HG03460 (cell line): ENCODE measurements around the gene GARIN5A.

Experiments used
- ATAC-seq: cut with Tn5 transposase; IDR thresholded peaks from one replicate; pipeline ENCODE4 v1.9.1; 2021; ENCODE audit not compliant: unreplicated experiment

The GARIN5A gene

DNA sequence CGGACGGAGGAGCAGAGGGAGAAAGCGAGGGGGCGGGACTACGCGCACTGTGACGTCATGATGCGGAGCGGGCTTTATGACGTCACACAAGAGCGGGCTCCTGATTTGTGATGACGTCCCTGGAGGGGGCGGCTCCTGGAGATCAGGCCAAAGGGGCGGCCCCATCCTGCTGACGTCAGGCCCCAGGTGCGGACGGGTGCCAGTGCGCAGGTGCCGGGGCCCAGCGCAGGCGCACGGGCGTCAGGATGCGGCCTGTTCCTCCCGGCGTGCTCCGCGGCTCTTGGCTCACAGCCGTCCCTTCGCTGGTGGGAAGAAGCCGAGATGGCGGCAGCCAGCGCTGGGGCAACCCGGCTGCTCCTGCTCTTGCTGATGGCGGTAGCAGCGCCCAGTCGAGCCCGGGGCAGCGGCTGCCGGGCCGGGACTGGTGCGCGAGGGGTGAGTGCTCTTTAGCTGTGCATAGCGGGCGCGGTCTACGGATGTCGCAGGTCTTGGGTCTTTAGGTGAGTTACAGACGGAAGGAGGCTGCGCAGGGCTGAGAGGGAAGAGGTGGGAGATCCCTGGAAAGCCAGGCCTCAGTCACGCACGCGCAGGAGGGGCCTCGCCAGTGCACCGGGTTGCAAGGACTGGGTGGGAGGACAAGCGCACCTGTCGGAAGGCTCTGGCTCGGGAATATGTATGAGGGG lies at the start of gene GARIN5A, which contains the start of gene EMC10:
Gene GARIN5A, minus strand, starts transcription at position 625 of the 683 bp plus-strand sequence. Its CDS starts 460 bp downstream, at position 165.
Gene EMC10, plus strand, starts transcription at position 284 of the 683 bp plus-strand sequence. Its CDS starts 38 bp downstream, at position 322.
- ATAC-seq: peak; percentile 79

DNA sequence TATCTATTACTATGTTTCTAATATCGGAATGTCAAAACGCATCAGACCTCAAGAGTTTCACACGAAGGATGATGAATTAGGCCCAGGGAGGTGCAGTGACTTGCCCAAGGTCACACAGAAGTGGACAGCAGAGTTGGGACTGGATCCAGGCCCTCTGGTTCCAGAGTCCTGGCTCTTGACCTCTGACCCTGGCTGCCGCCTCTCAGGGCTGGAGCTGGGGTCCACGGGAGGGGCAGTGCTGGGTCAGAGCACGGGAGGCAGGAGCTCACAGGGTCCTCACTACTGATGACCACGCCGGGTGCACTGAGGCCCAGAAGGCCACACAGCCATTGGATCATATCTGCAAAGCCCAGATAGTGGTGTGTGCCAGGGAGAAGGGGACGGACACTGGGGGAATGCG lies 46.2 kb upstream of the GARIN5A start:
- ATAC-seq: no peak

DNA sequence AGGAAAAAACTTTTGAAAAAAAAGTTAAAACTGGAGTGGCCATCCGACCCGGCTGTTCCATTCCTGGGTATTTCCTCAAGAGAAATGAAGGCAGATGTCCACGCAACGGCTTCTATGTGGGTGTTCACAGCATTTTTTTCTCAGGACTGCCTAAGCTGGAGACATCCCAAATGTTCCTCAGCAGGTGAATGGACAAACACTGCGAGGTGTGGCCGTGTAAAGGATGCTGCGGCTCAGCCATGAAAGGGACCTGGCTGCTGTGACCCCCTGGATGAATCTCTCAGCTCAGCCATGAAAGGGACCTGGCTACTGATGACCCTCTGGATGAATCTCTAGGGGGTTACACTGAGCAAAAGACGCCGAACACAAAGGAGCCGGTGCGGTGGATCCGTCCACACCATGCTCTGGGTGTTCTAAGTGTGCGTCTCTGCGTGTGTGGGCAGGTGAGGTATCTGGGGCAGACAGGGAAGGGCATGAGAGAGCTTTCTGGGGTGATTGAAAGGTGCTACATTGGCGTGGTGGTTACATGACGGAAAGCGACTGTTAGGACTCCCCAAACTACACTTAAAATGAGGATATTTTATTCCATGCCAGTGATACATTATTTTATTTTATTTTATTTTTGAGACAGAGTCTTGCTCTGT lies 44.3 kb upstream of the GARIN5A start:
- ATAC-seq: no peak

DNA sequence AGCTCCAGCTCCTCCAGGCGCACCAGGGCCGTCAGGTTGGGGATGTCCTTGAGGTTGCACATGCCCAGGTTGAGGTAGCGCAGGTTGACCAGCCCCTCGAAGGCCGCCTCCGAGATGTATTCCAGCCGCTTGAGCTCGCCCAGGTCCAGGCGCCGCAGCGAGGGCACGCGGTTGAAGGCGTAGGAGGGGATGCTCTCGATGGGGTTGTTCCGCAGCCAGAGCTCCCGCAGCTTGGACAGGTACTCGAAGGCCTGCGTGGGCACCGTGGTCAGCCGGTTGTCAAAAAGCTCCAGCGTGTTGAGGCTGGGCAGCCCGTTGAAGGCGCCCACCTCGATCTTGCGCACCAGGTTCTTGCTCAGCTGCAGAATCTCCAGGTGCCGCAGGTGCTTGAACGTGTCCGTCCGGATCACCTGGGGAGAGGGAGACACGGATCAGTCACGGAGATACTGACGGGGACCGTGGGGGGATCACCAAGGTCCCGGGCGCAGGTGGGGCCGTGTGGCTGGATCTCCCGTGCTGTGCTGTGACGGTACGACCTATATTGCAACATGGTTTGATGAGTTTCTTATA lies 42.4 kb upstream of the GARIN5A start:
- no peak for ATAC-seq

DNA sequence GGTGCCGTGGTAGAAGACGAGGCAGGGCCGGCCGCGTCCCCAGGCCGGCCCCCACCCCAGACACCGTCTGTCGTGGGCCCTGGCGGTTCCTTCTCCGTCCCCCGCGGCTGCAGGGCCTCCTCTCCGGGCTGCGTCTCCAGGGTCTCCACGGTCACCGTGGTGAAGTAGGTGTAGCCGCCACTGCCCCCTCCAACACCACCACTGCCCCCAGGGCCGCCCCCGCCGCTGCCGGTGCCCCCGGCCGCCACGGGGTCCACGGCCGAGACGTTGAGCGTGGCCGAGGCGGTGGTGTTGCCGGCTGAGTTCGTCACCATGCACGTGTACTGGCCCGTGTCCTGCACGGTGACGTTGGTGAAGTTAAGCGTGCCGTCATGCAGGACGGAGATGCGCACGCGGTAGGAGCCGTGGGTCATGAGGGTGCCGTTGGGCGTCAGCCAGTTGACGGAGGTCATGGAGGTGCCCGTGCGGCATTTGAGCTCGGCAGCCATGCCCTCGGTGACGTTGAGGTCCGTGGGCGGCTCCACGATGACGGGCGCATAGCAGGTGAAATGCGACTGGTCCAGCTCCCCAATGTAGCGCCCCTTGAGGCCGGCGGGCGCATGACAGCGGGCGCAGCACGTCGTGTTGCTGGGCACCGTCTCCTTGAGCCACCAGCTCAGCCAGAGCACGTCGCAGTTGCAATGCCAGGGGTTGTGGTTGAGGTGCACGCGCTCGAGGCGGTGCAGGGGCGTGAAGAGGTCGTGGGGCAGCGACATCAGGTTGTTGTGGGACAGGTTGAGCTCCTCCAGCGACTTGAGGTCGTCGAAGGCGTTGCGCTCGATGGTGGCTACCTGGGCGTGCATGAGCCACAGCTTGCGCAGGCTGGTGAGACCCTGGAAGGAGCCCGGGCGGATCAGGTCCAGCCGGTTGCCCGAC lies 41.7 kb upstream of the GARIN5A start:
- no peak for ATAC-seq

DNA sequence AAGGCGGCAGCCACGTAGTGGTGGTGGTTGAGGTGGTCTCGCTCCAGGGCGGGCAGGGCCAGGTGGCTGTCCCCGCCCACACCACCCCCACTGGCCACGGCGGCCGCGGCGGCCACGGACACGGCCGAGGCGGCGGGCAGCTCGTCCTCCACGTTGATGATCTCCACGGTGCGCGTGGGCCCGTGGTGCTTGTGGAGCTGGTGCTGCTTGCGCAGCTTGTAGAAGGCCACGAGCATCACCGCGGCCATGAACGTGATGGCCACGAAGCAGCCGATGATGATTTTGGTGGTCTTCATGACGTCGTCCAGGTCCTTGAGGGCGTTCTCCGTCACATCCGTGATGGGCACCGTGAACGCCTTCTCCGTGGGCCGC lies 41.0 kb upstream of the GARIN5A start:
- ATAC-seq: no peak

DNA sequence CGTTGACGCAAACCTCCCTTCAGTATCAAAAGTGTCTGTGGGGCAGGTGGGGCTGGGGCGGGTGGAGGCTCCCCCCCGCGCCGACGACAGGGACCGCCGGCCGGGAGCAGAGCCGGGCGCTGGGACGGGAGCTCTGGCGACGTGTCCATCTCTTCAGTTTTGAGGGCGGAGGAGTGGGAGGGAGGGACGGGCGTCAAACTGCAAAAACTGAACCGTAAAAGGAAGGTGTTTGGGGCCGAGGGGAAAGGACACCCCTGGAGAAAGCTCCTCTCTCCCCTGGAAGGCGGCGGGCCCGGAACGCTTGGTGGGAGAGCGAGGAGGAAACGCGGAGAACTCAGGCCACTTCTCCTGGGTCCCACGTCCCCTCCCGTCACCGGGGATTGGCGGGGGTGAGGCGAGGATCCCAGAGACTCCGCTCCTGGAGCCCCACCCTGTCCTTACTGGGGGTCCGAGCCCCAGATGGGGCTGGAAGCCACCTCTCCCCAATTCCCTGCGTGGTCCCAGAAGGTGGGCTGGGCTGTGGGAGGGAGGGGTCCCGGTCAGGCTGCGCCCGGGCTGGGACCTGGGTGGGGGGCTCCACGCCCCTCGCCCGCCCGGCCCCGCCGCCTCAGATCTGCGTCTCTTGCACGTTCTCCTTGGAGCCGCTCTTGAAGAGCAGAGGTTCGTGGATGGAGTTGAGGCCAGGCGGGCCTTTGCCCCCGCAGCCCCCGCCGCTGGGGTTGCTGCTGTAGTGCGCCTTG lies 40.5 kb upstream of the GARIN5A start:
- no peak for ATAC-seq

DNA sequence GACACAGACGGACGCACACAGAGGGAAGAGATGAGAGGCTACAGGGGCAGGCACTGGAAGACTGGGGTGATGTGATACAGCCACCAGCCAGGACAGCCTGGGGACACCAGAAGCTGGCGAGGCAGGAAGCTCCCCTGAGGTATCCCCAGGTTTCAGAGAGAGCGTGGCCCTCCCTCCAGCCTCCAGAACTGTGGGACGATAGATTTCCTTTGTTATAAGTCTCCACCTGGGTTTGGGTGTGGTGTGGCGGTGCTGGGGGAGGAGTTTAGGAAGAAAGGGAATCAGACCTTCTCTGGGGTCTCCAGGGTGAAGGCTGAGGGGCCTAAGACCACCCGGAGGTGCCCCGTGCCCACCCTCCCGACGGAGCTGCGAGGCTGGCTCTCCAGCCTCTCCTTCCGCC lies 39.8 kb upstream of the GARIN5A start:
- ATAC-seq: no peak

DNA sequence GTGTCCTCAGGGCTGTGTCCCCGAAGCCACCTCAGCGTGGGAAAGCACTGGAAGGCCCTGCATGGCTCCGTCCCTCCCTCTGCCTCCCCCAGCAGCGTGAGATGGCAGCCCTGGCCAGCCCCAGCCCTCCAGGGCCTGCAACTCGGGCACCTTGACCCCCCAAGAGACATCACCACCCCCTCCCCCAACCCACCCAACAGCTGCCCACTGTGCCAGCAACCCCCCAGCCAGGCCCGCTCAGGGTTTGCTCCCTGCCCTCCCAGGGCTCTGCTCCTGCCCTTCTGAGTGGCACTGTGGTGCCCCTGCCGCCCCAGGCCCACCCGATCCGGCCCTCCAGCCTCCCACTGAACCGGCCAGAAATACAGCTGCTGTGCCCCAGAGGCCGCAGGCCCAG lies 38.5 kb upstream of the GARIN5A start:
- ATAC-seq: no peak

DNA sequence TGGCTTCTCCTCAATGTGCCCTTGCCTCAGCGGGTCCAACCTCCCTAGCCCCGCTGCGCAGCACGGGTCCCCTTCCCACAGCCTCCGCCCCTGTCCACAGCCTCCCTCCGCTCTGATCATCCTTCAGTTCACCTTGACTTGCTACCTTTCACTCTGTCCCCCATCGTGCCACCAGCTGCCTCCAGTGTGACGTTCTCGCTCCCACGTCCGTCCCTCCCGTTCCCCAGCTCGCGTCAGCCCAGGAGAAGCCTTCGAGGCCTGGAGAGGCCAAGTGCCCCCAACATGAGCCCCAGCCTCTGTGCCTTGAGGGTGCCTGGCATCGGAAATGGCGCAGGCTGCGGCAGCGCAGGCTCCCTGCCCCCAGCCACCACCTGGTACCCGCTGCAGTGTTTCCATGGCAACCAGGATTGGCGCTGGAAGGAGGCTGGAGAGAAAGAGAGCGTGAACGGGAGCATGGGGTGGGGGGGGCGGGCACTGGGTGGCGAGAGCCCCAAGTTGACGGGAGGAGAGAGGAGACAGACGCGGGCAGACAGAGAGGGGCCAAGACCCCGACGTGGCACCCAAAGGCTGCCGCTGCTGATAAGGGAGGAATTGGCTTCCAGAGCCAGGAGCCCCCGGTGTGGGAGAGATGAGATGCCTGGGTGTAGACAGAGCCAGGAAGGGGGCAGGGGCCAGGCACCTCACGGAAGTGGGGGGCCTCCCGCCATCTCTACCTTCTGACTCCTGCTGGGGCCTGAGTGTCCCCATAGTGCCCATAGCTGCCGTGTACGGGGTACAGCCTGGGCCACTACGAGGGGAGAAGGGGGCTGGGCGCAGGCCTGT lies 37.9 kb upstream of the GARIN5A start:
- ATAC-seq: no peak

DNA sequence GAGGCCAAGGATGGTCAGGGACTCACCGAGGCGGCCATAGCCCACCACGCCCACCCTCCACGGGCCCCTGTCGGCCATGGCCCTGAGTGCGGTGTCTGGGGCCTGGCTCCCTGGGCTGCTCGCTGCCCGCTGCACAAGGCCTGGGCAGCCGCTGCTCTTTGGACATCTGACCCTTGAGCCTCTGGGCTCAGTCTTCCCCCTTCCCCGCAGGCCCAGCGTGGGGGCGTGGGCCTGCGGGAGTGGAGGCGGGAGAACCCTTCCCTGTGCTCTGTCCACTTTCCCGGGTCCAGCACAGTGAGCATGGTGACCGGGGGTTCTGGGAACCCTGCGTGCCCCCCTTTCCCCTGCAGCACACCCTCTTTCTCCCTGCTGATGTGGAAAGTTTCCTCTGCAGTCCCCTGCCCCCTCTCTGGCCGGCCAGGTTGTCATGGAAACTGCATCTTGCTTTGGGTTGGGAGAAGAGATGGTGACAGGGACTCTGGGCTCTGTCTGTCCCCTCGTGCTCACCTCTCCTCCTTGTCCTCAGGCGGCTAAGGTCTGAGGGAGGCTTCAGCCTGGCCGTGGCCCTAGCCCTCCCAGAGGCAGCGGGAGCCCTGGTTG lies 37.2 kb upstream of the GARIN5A start, which contains the start of gene ASPDH:
Gene ASPDH, minus strand, starts transcription at position 168 of the 600 bp plus-strand sequence. Its CDS starts 90 bp downstream, at position 78.
- ATAC-seq: no peak

DNA sequence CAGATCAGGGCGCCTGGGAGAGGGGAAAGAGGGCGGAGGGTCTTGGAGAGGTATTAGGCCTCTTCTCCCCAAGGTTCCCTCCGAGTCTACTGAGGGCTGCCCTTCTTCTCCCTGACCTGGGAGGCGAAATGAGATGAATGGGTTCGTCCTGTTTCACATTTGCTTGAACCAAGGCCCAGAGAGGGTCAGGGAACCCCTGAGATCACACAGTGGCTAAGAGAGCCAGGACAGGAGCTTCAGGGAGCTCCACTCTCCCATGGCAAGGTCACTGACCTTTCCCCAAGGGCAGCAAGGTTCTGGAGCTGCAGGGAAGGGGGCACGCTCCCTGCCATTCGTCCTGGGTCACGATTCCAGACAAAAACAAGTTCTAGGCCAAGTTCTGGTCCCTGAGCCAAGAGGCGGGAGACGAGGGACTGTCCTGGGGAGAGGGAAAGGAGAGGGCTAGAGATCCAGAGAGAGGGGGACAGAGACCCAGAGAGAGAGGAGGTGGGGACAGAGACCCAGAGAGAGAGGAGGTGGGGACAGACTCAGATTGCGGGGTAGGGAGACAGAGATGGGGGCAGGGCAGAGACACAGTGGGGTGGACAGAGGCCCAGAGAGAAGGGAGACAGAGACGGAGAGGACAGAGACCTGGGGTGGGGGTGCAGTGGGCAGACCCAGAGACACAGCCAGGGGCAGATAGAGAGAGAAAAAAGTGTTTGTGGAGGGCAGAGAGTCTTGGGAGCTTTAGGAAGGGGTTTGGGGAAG lies 36.5 kb upstream of the GARIN5A start:
- ATAC-seq: no peak

DNA sequence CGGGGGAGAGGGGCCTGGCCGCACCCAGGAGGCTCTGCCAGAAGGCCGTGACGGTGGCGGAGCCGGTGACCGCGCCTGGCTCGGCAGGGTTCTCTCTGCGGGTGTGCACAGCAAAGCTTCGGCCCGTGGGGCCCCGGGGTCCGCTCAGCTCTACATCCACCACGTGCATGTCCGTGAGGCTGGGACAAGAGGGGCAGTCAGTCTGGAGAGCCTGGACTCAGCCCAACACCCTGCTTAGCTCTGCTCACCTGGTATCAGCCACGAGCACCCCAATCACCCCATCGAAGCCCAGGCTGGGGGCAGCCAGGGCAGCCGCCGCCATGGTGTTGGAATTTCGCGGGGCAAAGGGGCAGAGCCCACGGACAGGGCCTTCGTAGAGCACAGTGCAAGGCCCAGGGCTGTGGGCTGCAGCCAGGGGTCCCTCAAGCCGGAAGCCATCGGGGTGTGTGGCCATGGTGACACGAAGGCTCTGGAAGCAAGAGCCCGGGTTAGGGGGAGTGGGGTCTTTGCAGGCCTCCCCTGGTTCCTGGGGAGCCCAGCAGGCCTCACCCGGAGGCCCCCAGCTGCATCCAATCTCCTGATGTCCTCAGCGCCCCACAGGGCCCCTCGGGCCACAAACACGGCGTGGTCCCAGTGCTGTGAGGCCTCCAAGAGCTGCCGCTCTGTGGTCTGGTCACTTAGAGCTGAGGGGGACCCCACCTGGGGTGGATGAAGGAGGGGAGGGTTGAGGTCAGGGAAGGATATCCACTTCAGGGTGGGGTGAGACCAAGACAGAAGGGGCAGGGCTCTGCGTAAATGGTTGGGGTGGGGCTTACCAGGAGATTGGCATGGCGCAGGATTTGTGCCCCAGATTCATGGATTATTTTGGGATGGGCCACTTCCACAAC lies 35.7 kb upstream of the GARIN5A start:
- no peak for ATAC-seq

DNA sequence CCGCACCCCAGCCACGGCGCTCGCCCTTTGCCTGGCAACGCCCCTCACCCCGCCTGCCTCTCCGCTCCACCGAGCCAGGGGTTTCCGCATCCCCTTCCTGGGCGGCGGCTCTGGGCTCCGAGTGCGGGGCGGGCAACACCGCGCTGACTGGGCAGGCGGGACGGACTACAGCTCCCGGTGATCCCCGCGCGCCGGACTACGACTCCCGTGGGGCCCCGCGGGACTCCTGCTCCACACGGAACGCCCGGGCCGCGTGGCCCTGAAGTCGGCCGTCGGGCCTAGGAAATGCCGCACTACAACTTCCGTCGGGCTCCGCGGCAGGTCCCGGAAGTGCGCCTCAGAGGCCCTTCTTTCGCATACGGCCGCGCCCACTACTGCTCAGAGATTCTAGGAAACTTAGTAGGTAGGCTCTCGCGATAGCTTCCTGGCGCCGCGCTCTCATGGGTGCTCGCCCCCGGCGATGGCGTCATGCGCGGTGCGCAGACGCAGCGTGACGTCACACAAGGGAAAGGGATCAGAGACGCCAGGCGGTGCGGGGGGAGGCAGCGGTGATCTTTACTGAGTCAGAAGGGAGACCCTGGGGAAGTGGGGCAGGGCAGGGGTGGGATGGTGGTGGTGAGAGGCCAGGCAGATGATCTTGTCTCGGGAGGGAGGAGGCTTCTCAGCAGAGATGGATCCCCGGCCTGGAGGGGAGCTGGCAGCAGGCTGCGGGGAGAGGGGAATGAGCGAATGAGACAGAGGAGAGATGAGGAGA lies 34.6 kb upstream of the GARIN5A start, which contains the start of gene JOSD2:
Gene JOSD2, minus strand, starts transcription at position 123 of the 754 bp plus-strand sequence. CDS start 760 bp downstream, outside the sequence.
- peak; percentile 74 for ATAC-seq

DNA sequence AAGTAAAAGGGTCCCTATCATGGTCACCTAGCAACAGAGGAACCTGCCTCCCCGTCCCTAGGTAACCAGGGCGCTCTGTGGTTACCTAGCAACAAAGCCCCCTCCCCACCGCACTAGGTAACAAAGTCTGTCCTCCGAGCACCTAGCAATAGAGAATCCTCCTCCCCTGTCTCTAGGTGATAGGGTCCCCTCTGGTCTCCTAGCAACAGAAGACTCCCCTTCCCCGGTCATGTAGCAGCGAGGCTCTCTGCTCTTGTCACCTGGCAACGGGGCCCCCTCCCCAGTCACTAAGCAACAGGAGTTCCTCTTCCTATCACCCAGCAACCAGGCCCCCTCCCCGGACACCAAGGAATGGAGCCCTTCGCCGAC lies 34.0 kb upstream of the GARIN5A start:
- no peak for ATAC-seq

DNA sequence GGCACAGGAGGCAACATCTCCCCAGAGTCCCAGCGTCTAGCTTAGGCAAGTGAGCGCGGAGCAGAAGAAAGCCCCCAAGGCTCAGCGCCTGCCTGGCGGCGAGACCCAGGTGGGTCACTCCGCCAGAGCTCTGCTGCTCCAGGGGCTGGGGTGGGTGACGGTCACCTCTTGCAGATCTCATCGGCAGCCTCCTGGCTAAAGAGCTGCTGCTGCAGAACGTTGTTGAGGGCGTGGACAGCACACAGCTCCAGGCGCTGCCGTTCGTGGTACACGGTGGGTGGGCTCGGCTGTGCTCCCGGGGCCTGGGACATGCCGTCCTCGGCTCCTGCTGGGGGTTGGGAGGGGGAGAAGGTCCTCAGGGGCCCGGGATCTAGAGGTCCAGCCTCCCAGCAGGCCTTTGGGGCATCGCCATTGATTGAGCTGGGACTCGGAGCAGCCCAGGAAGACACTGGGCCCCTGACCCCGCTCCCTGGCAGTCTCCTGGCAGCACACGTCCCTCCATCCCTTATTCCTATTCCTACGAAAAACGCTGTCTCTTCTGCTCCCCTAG lies 33.5 kb upstream of the GARIN5A start:
- ATAC-seq: no peak
